Kidney glomerular epithelial cell (primary cell): ENCODE measurements around the gene SELENOO.

ENCODE experiments used
- DNase-seq: peaks from one replicate; lab custom pipeline; 2025; lab: John Stamatoyannopoulos, UW

Gene SELENOO

DNA sequence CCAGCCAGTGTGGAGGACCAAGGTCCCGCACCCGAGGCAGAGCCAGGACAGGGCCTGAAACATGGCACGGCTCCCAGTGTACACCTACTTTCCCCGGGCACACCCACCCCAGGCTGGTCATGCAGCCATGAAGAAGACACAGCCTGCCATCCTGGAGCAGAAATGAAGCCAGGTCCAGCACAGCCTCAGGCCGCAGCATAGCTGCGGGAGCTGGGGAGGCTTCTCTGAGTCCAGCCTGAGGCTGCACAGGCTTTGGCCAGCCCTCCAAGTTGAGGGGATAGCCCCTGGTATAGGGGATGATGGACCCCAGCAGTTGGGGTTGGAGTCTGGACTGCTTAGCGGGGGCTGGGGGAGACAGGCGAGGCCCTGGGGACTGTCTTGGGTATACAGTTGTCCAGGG is 53.1 kb downstream of the SELENOO start:
- DNase-seq: no peak

GRCh38 chr22:50255099-50255498 is 54.3 kb downstream of the SELENOO start:
- DNase-seq: no peak

DNA sequence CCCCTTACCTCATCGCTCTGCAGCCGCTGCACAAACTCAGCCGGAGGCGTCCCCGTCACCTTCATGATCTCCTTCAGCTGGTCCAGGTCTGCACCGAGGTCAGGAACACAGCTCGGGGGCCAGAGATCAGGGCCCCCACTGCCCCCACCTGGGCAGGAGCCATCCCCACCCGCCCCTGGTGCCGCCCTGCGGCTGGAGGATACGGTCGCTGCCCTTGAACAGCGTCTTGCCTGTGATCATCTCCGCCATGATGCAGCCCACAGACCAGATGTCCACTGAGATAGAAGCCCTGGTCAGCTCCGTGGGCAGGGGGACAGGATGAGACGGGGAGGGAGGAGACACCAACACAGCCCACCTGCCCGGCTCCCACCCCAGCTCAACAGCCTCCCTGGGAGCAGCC is 54.8 kb downstream of the SELENOO start:
- DNase-seq: no peak

GRCh38 chr22:50256258-50256862 is 55.5 kb downstream of the SELENOO start:
- no peak for DNase-seq

- no peak for DNase-seq
These were observed 56.2 kb downstream of the SELENOO start for GRCh38 chr22:50257041-50257440.

DNA sequence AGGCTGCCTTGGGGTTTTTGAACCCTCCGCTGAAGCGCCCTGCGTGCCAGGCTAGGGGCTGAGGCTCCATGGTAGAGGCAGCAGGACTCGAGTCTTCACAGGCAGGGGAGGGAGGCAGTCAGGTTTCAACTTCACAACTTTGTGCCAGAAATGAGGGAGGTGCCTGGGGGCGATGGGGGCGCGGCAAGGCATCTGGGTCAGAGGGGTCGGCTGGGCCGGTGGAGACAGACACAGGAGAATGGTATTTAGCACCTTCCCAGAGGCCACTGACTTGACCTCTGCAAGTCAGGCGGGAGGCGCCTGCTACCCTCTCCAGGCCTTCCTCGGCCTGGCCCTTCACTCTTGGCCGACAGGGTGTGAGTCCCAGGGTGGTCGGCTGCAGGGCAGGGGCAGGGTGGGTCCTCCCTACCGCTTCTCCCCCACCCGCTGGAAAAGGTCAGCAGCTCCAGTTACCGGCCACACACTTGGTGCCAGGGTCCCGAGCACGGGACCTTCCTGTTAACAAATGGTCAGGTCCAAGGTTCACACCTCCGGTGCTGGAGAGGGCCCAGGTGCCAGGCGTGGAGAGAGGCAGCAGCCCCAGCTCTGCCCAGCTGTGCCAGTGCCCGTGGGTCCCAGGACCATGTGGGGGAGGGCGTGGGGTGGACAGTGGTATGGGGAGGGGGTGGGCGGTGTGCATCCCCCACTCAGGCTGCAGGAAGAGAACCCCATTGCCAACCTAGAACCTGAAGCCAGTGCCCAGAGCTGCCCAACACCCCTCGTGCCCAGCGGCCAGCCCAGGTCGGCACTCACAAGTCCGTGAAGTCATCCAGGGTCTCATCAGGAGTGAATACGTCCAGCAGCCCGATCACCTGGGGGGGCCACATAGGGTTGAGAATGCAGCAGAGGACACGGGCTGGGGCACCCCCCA is 56.9 kb downstream of the SELENOO start:
- no peak for DNase-seq

DNA sequence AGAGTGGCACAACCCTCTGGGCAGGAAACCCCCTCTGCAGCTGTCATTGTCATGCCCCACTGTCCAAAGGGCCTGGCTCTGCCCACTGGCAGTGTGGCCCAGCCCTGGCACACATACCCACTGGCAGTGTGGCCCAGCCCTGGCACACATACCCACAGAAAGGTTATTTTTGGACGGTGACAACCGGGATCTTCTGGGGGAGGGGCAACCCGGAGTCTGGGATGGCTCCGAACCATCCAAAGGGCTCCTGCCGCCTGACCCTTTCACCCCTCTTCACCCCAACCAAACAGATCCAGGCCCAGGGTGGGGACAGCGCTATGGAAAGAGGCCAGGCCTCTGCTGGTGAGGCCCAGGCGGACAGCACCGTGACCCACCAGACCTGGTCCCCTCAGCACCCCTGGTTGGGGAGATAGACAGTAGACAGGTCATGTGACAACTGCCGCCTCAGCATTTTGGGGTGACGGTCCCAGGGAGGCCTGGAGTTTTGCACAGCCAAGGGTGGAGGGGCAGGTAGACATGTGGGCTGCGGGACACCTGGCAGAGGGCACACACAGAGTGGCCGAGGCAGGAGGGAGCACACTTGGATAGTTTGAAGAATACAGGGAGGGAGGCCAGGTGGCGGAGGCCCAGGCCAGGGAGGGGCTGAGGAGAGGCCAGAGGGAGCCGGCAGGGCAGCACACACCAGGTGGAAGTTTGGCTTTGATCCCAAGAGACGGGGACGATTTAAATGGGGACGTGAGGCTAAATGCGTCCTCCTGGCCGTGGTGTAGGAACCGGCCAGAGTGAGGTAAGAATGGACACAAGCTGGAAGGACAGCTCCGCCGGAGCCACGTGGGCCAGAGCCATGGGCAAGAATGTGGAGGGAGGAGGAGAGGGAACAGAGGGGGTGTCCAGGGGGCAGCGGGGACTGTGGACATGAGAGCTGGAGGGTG is 57.8 kb downstream of the SELENOO start:
- no peak for DNase-seq

- DNase-seq: no peak
These were observed 58.5 kb downstream of the SELENOO start for GRCh38 chr22:50259302-50259701.

- no peak for DNase-seq
These were observed 59.6 kb downstream of the SELENOO start for GRCh38 chr22:50260434-50260800.

GRCh38 chr22:50260801-50261614 is 60.2 kb downstream of the SELENOO start:
- no peak for DNase-seq

DNA sequence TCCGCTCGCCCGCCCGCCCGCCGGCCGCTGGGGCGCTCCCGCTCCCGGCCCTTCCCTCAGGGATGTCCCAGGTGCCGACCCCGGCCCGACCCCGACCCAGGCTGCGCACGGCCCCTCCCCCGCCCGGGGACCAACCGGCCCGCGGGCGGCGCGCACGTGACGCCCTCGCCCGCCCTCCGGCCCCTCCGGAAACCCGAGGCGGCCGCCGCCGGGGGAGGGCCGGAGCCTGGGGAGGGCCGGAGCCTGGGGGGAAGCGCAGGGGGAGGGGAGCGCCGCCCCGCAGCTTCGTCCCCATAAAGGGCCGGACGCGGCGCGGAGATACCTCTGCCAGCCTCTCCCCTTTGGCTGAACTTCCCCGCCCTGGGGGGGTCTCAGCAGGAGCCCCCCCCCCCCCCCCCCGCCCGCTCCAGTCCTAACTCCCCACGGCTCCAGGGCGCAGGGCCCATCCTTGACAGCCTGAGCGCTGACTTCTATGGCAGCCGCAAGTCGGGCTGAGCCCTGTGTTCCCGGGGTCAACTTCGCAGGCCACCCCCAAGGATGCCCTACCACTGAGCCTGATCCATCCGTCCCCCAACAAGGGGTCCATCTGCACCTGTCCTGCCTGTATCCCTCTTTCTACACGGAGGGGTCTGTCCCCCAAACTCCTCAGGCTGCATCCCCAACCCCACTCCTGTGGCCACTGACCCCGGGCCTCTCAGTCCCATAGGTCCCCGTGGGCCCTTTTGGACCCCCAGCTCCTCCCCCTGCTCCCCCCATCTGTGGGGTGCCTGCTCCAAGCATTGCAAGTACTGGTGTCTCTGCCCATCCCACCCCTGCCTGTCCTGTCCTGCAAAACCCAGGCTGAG is 61.0 kb downstream of the SELENOO start, which contains the start of gene MAPK12:
Gene MAPK12, minus strand, starts transcription at position 69 of the 845 bp plus-strand sequence. CDS start 174 bp downstream, outside the sequence.
- DNase-seq: no peak

- no peak for DNase-seq
These were observed 61.7 kb downstream of the SELENOO start for GRCh38 chr22:50262460-50262911.

GRCh38 chr22:50262973-50263617 is 62.3 kb downstream of the SELENOO start:
- DNase-seq: no peak

GRCh38 chr22:50264104-50264745 is 63.4 kb downstream of the SELENOO start:
- no peak for DNase-seq

- DNase-seq: no peak
These were observed 64.3 kb downstream of the SELENOO start for GRCh38 chr22:50264946-50265669.

GRCh38 chr22:50266994-50267393 is 66.2 kb downstream of the SELENOO start:
- no peak for DNase-seq
